Raji (cell line): Measurements from ENCODE around the gene TNFRSF1B.

Experiments used
- POLR2A ChIP-seq: IDR thresholded peaks from 2 replicates; pipeline ENCODE4 v1.6.1; 2011; ENCODE audit warnings: low read depth, low read length, control low read depth; ENCODE audit not compliant: insufficient read depth

TNFRSF1B gene

DNA sequence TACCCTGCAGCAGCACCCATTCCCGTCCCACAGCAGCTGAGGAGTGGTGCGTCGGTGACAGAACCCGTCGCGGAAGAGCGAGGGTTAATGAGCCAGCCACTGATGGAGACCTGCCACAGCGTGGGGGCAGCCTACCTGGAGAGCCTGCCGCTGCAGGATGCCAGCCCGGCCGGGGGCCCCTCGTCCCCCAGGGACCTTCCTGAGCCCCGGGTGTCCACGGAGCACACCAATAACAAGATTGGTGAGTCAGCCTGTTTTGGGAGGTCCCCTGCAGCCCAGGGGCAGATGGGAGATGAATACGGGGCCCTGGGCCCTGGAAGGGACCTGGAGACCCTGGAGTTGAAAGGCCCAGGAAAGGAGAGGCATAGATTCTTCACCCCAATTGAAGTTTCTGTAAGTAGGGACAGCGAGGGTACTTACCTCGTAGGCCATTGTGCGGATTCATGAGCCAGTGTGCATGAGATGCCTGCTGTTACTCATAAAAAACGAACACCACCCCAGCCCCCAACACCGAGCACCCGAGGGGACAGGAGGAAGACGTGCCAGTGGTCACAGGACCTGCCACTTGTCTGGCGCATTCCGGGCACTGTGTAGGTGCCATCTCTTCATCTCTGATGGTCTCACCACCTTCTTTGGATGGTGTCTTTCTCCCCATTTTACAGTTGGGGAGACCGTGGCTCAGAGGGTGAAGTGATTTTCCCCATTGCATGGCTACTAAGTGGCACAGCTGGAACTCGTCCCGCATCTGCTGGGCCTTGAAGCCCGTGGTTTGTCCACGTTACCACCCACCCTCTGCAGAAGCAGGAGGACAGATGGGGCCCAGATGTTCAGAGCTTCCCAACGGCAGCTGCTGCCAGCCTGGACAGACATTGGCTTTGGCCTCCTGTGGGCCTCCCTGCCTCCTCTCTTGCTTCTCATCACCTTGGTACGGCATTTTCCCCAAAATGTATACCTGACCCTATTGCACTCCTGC, 28.3 kb upstream of the TNFRSF1B start:
- TF ChIP-seq POLR2A, result no peak

DNA sequence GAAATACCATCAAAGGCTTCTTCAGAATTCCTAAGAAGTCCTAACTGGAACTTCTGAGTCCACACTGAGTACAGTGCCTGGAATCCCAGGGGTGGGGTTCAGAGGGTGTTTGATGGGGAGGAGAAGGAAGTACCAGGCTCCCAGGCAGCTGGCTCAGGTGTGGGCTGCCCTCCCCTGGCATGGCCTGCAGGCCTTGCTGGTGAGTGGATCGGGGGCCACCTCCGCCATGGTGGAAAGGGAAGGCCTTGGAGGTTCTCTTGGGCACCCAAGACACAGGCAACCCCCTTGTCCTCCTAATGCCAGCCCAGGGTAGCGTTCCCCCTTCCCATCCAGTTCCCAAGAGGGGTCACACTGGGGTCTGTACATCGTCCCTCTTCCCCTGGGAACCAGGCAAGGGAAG, 26.8 kb upstream of the TNFRSF1B start:
- no peak for TF ChIP-seq POLR2A

DNA sequence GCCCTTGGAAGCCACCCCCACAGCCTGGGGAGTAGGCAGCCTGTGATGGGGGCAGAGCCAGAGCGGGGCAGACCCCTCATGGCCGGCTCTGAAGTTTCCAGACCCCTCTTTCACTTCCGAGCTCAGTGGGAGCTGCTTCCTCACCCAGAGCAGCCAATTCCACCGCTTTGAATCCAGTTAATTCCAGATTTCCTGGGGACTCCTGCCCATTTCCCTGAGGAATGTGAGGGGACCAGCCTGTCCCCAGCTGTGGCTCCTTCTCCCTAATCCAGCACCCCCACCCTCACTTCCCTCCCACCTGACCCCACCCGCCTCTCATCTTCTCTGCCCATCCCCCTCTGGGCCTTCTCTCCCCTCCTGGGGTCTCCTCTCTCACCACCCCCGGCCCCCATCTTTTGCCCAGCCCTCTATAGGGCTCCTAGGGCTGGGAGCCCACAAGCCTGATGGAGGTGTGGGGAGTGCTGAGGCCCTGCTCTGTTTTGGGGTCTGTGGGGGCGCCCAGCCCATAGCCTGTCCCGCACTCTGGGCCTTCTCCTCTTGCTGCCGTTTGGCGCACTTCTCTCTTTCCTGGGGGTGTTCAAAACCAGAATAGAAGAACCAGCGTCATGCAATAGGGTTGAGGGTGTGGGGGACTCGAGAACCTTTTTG, 26.2 kb upstream of the TNFRSF1B start:
- TF ChIP-seq POLR2A, result no peak

DNA sequence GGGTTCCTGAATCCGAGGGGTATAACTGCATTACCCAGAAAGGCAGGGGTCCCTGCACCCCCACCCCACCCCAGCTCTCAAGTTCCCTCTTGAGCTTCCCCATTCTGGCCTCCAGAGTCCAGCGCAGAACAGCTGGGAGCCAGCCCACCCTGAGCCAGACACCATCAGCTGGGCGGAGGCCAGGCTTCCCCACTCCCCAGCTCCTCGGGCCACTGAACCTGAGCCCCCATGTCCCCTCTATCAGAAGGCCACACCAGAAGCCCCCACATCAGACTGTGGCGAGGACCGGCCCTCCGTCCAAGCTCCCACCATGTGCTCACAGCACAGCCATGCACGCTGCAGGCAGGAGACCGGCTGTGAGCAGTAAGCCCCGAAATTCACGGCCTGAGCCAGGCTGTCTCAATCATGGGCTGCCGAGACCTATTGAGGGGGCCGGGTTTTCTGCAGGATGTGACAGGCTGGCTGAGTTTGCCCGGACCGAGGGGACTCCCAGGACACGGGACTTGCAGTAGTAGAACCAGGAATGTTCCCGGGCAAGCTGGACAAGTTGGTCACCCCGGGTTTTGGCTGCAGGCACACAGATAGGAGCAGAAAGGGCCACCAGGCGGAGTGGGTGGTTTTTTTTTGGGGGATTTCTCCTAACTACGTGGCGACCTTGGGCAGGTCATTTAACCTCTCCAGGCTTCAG, 25.5 kb upstream of the TNFRSF1B start:
- no peak for TF ChIP-seq POLR2A

DNA sequence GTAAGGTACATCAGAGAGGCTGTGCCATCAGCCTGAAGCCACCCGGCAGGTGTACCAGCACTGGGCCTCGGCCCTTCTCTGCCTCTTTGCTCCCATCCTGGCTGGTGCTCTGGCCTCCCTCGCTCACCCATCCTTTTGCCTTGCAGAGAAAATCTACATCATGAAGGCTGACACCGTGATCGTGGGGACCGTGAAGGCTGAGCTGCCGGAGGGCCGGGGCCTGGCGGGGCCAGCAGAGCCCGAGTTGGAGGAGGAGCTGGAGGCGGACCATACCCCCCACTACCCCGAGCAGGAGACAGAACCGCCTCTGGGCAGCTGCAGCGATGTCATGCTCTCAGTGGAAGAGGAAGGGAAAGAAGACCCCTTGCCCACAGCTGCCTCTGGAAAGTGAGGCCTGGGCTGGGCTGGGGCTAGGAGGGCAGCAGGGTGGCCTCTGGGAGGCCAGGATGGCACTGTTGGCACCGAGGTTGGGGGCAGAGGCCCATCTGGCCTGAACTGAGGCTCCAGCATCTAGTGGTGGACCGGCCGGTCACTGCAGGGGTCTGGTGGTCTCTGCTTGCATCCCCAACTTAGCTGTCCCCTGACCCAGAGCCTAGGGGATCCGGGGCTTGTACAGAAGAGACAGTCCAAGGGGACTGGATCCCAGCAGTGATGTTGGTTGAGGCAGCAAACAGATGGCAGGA, 24.5 kb upstream of the TNFRSF1B start:
- no peak for TF ChIP-seq POLR2A

DNA sequence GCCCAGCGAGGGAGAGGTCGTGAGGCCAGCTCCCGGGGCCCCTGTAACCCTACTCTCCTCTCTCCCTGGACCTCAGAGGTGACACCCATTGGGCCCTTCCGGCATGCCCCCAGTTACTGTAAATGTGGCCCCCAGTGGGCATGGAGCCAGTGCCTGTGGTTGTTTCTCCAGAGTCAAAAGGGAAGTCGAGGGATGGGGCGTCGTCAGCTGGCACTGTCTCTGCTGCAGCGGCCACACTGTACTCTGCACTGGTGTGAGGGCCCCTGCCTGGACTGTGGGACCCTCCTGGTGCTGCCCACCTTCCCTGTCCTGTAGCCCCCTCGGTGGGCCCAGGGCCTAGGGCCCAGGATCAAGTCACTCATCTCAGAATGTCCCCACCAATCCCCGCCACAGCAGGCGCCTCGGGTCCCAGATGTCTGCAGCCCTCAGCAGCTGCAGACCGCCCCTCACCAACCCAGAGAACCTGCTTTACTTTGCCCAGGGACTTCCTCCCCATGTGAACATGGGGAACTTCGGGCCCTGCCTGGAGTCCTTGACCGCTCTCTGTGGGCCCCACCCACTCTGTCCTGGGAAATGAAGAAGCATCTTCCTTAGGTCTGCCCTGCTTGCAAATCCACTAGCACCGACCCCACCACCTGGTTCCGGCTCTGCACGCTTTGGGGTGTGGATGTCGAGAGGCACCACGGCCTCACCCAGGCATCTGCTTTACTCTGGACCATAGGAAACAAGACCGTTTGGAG, 23.7 kb upstream of the TNFRSF1B start:
- no peak for TF ChIP-seq POLR2A

DNA sequence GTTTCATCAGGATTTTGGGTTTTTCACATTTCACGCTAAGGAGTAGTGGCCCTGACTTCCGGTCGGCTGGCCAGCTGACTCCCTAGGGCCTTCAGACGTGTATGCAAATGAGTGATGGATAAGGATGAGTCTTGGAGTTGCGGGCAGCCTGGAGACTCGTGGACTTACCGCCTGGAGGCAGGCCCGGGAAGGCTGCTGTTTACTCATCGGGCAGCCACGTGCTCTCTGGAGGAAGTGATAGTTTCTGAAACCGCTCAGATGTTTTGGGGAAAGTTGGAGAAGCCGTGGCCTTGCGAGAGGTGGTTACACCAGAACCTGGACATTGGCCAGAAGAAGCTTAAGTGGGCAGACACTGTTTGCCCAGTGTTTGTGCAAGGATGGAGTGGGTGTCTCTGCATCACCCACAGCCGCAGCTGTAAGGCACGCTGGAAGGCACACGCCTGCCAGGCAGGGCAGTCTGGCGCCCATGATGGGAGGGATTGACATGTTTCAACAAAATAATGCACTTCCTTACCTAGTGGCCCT, 23.1 kb upstream of the TNFRSF1B start:
- TF ChIP-seq POLR2A, result no peak

DNA sequence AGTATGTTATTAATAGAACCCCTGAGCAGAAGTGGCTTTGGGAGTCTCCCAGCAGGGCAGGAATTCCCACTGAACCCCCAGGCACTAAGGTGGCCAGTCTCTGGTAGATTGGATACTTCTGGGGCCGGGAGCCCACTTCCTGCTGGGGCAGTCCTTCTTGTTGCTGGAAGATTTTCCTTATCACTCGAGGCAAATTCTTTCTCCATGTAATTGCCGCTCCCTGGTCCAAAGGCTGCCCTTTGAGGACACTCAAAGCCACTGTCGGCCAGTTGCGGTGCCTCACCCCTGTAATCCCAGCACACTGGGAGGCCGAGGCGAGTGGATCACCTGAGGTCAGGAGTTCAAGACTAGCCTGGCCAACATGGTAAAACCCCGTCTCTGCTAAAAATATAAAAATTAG, 22.6 kb upstream of the TNFRSF1B start:
- TF ChIP-seq POLR2A, result no peak

DNA sequence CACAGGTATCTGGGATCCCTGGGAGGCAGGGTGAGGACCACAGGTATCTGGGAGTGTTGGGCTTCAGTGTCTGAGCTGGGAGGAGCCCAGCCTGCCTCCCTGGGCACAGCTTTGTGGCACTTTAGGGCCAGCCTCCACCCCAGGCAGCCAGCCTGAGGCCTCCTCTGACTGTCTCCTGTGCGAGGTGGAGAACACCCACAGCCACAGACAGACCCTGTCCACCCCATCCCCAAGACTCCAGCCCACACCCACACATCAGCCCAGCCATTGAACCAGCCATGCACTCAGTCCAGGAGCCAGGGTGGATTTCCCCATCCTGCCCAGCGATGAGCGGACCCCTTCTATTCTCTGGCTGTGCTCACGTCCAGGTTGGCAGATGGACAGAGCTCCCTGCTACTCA, 21.8 kb upstream of the TNFRSF1B start:
- TF ChIP-seq POLR2A, result no peak

DNA sequence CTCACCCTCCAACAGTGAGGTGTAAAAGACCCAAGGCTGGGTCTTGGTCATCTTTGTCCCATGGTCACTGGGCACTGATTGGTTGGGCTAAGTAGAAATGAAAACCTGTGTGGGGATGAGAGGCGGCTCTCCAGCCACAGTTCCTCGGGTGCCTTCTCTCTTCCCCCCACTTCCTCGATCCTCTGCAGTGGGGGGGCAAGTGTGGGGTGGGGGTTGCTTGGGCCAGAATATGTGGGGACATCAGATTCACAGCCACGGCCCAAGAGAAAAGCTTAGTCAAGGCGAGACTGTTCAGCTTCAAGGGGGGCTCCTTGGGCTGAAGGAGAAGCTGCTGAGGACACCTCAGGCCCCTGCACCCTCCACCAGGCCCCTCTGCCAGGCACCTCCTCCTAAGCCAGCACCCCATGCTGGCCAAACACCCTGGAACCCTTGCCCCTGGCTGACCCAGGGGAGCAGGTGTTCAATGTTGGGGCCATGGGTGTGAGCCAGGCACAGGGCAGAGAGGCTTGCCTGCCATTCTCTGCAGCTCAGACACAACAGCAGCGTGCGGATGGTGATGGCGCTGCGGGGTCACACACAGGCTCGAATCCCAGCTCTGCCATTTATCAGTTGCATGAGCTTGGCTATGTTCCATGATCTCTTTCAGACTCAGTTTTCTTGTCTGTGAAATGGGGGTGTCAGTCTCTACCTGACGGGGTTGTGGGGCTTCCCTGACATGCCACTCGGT, 21.0 kb upstream of the TNFRSF1B start:
- TF ChIP-seq POLR2A, result no peak

DNA sequence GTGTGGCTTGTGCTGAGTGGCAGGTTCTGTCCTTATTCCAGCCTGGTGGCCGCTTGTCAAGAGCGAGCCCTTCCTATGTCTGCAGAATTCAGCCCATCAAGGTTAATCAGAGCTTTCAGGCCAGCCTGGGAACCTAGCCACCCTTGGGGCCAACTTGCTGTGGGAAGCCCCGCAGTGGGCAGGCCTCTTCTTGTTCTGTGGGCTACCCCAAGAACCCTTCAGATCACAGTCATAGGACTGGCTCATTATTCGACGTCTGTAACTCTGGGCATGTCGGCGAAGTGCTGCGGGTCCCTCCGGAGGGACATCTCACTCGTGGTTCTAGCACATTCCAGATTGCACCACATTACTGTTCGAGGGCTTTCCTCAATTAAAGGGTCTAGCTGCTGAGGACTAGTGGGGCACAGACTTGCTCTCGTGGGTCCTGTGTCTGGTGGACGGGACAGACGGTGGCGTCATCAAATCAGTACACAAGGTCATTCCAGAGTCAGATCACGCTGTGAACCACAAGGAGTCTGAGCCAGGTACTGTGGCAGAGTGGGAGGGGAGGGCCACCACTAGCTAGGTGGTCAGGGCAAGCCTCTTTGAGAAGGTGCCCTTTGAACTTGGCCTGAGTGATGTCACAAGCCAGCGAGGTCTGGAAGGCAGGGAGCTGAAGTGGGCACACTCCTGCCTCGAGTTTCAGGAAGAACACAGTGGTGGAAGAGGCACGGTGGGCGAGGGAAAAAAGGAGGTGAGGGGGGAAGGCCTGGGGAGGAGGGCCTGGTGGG, 20.3 kb upstream of the TNFRSF1B start:
- no peak for TF ChIP-seq POLR2A

DNA sequence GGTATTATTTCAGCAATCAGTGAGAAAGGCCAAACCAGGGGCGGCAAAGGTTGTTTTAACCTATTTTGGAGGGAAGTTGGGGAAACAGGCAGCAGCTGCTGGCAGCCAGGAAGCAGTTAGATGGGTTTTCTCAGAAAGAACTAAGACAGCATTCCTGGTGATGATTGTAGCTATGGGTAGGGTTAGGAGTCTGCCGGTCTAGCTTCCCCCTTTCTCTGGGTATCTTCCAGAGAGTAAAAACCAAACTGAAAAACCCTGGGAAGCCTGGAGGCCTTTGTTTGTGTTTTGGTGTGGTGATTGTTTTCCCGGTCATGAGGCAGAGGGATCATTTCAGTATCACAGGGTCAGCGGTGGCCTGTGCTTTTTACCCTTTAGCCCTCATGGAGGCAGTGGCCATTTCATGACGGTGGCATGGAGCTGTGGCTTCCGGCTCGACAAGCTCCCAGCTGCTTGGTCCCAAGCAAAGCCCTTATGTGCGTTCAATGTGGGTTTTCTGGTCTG, 19.5 kb upstream of the TNFRSF1B start:
- TF ChIP-seq POLR2A, result no peak
